ENCODE results near the gene CDH3. TPM values are rescaled to one million over a fixed set of nuclear protein-coding genes. Genes with fewer than 3 reads are reported as not detected.

CDH3 gene
- total RNA-seq, 1 donor from 2014 or later, result not detected

GRCh38 chr16:68659412-68660358, 14.6 kb downstream of the CDH3 start:
- no peaks in the 10 kb centered on the region for H3K4me1 ChIP-seq
- no peaks in the 10 kb centered on the region for H3K36me3 ChIP-seq
- no peaks in the 10 kb centered on the region for H3K27me3 ChIP-seq
- intact Hi-C loops (cut with DNase I), result no loop called here
- no peak for TF ChIP-seq CTCF (IDR thresholded peaks at IDR 0.05)
- no peaks in the 10 kb centered on the region for H3K9me3 ChIP-seq
- no peak overlapping the region for H3K27ac ChIP-seq
- DNase-seq (ENCODE audit: low spot score in 2 of 2), result no peak
- H3K4me3 ChIP-seq, result no peak overlapping the region

GRCh38 chr16:68660359-68660795, 15.3 kb downstream of the CDH3 start:
- no peak overlapping the region for H3K4me3 ChIP-seq
- no peaks in the 10 kb centered on the region for H3K27me3 ChIP-seq
- no peaks in the 10 kb centered on the region for H3K9me3 ChIP-seq
- H3K4me1 ChIP-seq, result no peaks in the 10 kb centered on the region
- no peak for TF ChIP-seq CTCF (IDR thresholded peaks at IDR 0.05)
- DNase-seq (ENCODE audit: low spot score in 2 of 2), result no peak
- intact Hi-C loops (cut with DNase I), result no loop called here
- H3K36me3 ChIP-seq, result no peaks in the 10 kb centered on the region
- no peak overlapping the region for H3K27ac ChIP-seq

- intact Hi-C loops (cut with DNase I), result no loop called here
- no peak for TF ChIP-seq CTCF (IDR thresholded peaks at IDR 0.05)
- H3K27me3 ChIP-seq, result no peaks in the 10 kb centered on the region
Observed at GRCh38 chr16:68662035-68662434, 16.9 kb downstream of the CDH3 start.

GRCh38 chr16:68664297-68664696, 19.2 kb downstream of the CDH3 start:
- DNase-seq (ENCODE audit: low spot score in 2 of 2), result no peak
- H3K36me3 ChIP-seq, result no peaks in the 10 kb centered on the region
- intact Hi-C loops (cut with DNase I), result no loop called here
- H3K27me3 ChIP-seq, result no peaks in the 10 kb centered on the region
- H3K4me3 ChIP-seq, result no peak overlapping the region
- H3K4me1 ChIP-seq, result no peaks in the 10 kb centered on the region
- H3K27ac ChIP-seq, result no peak overlapping the region
- TF ChIP-seq CTCF (IDR thresholded peaks at IDR 0.05), result no peak
- no peaks in the 10 kb centered on the region for H3K9me3 ChIP-seq

More at GRCh38 chr16:68662035-68662434, 16.9 kb downstream of the CDH3 start:
- Histone ChIP-seq H3K36me3 (no peaks in the 10 kb centered on the region), H3K4me1 (no peaks in the 10 kb centered on the region), H3K9me3 (no peaks in the 10 kb centered on the region), H3K27ac (no peak overlapping the region), H3K4me3 (no peak overlapping the region)
- no peak for DNase-seq (ENCODE audit: low spot score in 2 of 2)

GRCh38 chr16:68665501-68665900, 20.4 kb downstream of the CDH3 start:
- intact Hi-C loops (cut with DNase I), result no loop called here
- Histone ChIP-seq H3K4me3 (no peak overlapping the region), H3K36me3 (no peaks in the 10 kb centered on the region), H3K4me1 (no peaks in the 10 kb centered on the region), H3K27me3 (no peaks in the 10 kb centered on the region), H3K27ac (no peak overlapping the region), H3K9me3 (no peaks in the 10 kb centered on the region)
- DNase-seq (ENCODE audit: low spot score in 2 of 2), result no peak
- TF ChIP-seq CTCF (IDR thresholded peaks at IDR 0.05), result no peak
